BJ (cell line): Measurements from ENCODE around the gene NSMCE1. TPM values are rescaled to one million over a fixed set of nuclear protein-coding genes. Genes with fewer than 3 reads are reported as not detected.

Experiments
- CTCF ChIA-PET: fragments of 350-600 bp; formaldehyde crosslinking; extraction: SDS; loops from one replicate; lab custom pipeline; 2021; ENCODE audit warnings: antibody characterized with exemption, inconsistent platforms; lab: Yijun Ruan, JAX
- POLR2A ChIA-PET: fragments of 300-600 bp; sonication (Branson Sonifier 250); formaldehyde crosslinking; extraction: SDS; loops from one replicate; lab custom pipeline; 2021; ENCODE audit warnings: antibody characterized with exemption; lab: Charles Lee
- DNase-seq: peaks from one replicate; pipeline ENCODE4 v3.0.0-alpha.2; 2011; ENCODE audit warnings: low read depth
- H3K27me3 ChIP-seq: 2 replicates; pipeline ENCODE4 v1.6.0; 2011; ENCODE audit warnings: low read length; ENCODE audit not compliant: control insufficient read depth, insufficient read depth
- H3K36me3 ChIP-seq: 2 replicates; pipeline ENCODE4 v1.5.1; 2011; ENCODE audit warnings: low read length; ENCODE audit not compliant: control insufficient read depth, insufficient read depth
- H3K4me3 ChIP-seq: 2 replicates; pipeline ENCODE4 v1.5.1; 2011; ENCODE audit warnings: low read depth, mild to moderate bottlenecking, control low read depth, low read length
- polyA plus RNA-seq: library from polyadenylated mRNA; depleted of rRNA; stranded (reverse); fragments of >200 nt; gene quantifications from 2 replicates; pipeline ENCODE4 v1.2.3, GENCODE V29; 2011
- TF ChIP-seq, protein P1 (sequence below): IDR thresholded peaks from 2 replicates; pipeline ENCODE4 v1.5.1; 2011; ENCODE audit warnings: low read depth, mild to moderate bottlenecking, control low read depth, inconsistent platforms, low read length, moderate library complexity; ENCODE audit not compliant: insufficient read depth

NSMCE1 gene
- polyA plus RNA-seq, 1 experiment, result 34.3 TPM

DNA sequence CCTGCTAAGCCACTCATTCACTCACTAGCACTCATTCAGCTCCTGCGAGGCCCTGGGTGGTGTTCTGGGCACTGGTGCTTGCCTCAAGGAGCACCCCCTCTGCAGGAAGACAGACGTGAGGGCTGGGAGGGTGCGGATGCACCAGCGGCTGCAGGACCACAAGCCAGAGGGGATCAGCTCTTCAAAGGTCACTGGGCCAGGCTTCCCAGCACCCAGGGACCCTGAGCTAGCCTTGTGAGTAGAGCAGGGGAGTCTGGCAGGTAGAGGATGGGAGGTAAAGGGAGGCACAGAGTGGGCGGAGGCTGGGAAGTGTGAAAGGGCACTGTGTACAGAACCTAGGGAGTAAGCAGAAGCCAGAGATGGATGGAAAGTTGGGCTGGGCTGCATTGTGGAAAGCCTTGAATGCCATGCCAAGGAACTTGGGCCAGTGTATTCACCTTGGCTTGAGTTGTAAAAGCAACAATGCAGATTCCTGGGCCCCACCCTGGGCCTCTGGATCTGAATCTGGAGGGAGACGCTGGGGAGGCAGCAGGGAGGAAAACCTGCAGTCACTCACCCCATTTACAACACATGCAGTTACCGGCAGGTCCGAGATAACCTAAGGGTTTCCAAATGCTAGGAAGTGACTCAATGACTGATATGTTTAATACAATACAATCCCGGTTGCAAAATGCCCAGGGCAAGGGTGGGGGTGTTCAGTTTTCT is 46.9 kb upstream of the NSMCE1 start:
- no peak for DNase-seq
- POLR2A ChIA-PET, result no interaction called here
- CTCF ChIA-PET, result interaction anchor here (0.6 to 1.5 kb wide), 3 partner anchors 12 to 81 kb away, joined by 3 to 4 read pairs (median 3); no protein-coding TSS in a partner anchor

DNA sequence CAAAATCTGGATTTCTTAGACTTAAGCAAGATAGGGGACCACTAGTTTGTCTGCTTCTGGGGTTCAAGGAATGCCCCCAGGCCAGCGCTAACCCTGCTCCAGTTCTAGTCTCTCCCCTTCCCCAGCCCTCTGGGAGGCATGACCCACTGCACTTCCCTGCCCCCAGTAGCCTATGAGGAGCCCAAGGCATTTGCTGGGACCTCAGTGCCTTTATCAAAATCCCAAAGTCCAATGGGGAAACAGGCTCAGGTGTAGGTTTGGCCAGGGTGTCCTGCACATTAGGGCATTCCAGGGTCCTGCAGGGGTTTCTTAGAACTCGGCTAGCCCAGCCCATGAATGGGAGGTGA is 46.4 kb upstream of the NSMCE1 start:
- H3K36me3 ChIP-seq, result no peaks in the 10 kb centered on the region
- H3K27me3 ChIP-seq, result no peaks in the 10 kb centered on the region
- TF ChIP-seq, protein P1, sequence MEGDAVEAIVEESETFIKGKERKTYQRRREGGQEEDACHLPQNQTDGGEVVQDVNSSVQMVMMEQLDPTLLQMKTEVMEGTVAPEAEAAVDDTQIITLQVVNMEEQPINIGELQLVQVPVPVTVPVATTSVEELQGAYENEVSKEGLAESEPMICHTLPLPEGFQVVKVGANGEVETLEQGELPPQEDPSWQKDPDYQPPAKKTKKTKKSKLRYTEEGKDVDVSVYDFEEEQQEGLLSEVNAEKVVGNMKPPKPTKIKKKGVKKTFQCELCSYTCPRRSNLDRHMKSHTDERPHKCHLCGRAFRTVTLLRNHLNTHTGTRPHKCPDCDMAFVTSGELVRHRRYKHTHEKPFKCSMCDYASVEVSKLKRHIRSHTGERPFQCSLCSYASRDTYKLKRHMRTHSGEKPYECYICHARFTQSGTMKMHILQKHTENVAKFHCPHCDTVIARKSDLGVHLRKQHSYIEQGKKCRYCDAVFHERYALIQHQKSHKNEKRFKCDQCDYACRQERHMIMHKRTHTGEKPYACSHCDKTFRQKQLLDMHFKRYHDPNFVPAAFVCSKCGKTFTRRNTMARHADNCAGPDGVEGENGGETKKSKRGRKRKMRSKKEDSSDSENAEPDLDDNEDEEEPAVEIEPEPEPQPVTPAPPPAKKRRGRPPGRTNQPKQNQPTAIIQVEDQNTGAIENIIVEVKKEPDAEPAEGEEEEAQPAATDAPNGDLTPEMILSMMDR, result no peak
- H3K4me3 ChIP-seq, result peak overlapping the region; percentile 7; the same call in 1 of the 2 replicates
- POLR2A ChIA-PET, result no interaction called here
- CTCF ChIA-PET, result interaction anchor here (0.6 to 1.5 kb wide), 2 partner anchors 11 to 80 kb away, joined by 3 to 4 read pairs; no protein-coding TSS in a partner anchor
- DNase-seq, result no peak

More for the DNA sequence above, 46.9 kb upstream of the NSMCE1 start:
- TF ChIP-seq, protein P1, result no peak
- Histone ChIP-seq H3K27me3 (no peaks in the 10 kb centered on the region), H3K4me3 (no peak overlapping the region; the same call in 1 of the 2 replicates), H3K36me3 (no peaks in the 10 kb centered on the region)

DNA sequence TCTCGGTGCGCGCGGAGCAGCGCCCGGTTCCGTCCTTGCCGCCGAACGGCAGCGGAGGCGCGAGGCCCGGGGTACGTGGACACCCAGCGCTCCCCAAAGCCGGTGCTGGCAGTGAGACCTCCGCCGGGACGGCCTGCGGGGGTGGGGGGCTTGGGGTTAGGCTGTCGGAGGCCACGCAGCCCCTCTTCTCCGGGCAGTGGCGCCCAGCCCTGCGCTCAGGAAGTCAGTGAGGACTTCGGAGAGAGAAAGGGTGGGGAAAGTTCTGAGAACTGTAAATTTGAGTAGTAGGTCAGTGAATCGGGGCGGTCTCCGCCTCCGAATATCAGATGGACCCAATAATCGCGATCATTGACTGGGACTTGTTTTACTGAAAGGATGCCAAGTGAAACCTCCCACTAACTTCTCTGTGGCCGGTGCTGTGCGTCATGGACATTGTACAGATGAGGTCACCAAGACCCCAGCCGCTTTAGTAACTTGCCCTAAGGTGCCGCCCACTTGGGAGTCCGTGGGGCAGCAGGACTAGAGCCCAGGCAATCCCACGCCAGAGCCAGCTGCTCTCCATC is 45.7 kb upstream of the NSMCE1 start:
- Histone ChIP-seq H3K4me3 (peak overlapping the region; percentile 74), H3K36me3 (no peaks in the 10 kb centered on the region), H3K27me3 (no peaks in the 10 kb centered on the region)
- peak; percentile 31 for DNase-seq
- ChIA-PET POLR2A (no interaction called here), CTCF (no interaction called here)
- TF ChIP-seq, protein P1, result no peak

DNA sequence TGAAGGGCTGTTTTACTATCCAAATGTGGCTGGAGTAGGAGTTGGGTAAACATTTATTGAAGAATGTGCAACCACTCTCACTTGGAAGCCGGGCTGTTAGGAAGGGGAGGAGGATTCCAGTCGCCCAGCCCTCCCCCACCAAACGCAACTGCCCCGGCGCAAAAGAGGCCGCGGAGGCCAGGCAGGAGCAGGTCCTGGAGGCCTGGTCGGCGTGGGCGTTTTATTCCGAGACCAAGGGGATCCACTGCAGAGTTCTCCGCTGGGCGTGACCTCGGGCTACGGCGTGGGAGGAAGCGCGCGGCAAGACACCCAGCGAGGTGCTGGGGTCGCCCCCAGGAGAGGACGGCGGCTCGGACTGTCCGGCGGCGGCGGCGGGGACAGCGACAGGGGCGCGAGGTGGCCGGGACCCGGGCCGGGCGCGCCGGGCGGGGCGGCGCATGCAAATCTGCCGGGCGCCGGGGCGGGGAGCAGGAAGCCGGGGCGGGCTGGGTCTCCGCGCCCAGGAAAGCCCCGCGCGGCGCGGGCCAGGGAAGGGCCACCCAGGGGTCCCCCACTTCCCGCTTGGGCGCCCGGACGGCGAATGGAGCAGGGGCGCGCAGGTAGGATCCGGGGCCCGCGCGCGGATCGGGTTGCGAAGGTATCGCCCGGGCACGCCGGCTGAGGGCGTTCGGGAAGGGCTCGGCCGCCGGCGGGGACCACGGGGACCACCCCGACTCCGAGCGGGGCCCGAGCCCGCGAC is 45.0 kb upstream of the NSMCE1 start, which contains the start of gene IL4R:
IL4R (plus strand) TSS at position 553 of the 739 bp plus-strand sequence. CDS start 26,230 bp downstream, outside the sequence.
- no peak for DNase-seq
- TF ChIP-seq, protein P1, result no peak
- no peaks in the 10 kb centered on the region for H3K27me3 ChIP-seq
- POLR2A ChIA-PET, result no interaction called here
- CTCF ChIA-PET, result no interaction called here
- H3K4me3 ChIP-seq, result peak within 1 kb of the TSS; percentile 74
- no peaks in the 10 kb centered on the region for H3K36me3 ChIP-seq
